HG03378 (cell line): ENCODE data around the gene VSIR.
A peak's percentile ranks its signal among the peaks of the same experiment; 100 is the strongest.

ENCODE experiments used
- ATAC-seq: cut with Tn5 transposase; IDR thresholded peaks from one replicate; pipeline ENCODE4 v1.9.1; 2021; ENCODE audit warnings: mild to moderate bottlenecking, moderate library complexity; ENCODE audit not compliant: unreplicated experiment

The VSIR gene

DNA sequence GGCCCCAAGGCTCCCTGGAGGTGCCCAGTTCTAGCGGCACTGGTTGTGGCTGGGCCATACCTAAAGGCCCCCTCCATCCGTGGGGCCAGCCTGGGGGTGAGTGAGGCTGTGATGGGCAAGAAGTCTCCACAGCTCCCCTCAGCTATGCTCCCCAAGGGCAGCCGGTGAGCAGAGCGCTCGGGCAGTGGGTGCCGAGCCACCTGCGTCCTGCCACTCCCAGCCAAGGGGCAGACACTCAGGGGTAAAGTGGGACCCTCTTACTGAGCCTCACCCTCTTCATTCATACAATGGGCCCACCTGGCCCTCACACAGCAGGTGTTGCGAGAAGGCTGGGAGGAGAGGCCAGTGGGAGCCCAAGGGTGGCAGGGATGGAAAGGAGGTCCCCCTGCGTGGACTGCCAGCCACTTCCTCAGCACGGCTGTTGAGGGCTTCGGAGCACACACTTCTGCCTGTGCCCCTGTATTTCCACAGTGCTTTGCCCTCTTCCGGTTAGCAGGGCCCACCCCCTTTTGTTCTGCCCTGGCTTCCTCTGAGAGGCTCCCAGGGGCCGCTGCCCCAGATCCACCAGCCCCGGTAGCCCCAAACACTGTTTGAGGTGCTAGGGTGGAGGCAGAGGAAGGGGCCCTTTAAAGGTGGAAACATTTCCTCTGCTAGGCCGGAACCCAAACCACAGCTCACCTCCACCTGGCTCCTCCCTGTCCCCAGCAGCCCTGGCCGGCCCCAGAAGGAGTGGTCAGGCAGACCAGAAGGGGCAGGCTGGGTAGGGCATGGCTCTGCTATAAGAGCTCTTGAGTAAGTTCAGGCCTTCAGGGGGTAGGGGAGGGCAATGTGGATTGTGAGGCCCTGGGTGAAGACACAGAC, 37.4 kb downstream of the VSIR start:
- ATAC-seq, result no peak

- no peak for ATAC-seq
These were observed 38.5 kb downstream of the VSIR start for GRCh38 chr10:71734797-71735196.

- ATAC-seq, result no peak
These were observed 41.5 kb downstream of the VSIR start for GRCh38 chr10:71731791-71732190.

DNA sequence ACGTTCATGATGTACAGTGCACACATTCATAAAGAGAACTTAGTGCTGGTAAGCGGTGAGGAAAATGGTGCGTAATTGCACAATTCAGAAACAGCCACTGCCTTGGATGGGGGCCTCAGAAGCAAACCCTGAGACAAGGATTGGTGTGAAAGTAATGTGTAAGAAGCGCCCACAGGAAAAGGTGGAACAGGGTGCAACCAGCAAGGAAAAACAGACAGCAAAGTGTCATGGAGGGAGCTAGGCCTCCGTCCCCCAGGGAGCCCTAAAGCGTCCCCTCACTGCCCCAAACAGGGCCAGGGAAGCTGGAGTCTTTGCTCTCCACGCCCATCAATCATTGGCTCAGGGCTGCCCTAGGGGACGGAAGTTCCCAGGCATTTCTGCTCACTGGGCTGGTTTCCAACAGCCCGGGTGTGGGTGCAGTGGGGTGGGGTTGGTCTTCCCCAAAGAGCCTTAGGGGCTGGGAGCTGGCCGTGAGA, 44.1 kb downstream of the VSIR start:
- no peak for ATAC-seq

- peak; percentile 67 for ATAC-seq
These were observed 45.3 kb downstream of the VSIR start for GRCh38 chr10:71727738-71728737.

DNA sequence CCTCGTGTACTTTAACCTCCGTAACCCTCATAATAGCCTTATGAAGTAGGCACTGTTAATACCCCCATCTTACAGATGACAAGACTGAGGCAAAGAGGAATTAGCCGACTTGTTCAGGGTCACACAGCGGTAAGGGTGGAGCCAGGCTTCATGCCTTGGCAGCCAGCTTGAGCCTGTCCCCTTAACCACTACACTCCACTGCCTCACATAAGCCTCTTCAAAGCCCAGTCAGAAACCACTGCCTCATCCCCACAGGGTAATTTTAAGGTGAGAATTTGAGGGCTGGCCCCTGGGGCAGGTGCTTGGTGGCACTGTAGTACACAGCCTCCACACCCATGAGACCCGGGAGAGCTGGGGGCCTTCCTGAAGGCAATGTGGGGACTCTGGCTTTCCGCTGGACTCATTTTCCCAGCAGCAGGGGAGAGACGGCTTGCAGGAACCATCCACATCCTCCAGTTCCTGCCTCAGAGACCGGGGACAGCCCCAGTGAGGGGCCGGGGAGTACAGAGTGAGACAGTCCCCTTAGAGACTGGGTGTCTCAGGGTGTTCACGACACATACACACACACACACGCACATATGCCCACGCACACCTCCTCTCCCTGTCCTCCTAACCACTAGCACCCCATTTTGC, 46.1 kb downstream of the VSIR start:
- peak; percentile 29 for ATAC-seq

DNA sequence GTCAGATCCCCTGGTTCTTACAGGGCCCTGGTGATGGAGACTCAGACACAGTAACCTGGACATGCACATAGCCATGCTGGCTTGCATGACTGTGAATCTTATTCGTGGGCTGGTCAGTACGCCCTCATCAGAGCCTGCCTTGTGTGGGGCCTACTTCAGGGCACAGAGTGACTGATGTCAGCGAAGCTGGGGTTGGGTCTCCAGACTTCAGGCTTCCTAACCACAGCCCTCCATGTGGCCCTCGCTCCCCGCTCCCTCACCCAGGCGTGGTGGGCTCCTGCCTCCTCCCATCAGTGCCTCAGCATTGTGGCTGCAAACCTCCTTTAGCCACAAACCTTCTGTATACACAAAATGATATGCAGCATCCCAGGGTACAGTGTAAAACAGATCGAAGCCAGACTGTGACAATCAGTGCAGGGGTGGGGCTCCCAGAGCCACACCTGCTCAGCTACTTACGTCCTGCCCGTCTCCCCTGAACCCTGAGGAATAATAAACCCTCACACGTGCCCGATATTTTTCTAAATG, 46.7 kb downstream of the VSIR start:
- no peak for ATAC-seq

GRCh38 chr10:71725998-71726579, 47.2 kb downstream of the VSIR start:
- no peak for ATAC-seq

DNA sequence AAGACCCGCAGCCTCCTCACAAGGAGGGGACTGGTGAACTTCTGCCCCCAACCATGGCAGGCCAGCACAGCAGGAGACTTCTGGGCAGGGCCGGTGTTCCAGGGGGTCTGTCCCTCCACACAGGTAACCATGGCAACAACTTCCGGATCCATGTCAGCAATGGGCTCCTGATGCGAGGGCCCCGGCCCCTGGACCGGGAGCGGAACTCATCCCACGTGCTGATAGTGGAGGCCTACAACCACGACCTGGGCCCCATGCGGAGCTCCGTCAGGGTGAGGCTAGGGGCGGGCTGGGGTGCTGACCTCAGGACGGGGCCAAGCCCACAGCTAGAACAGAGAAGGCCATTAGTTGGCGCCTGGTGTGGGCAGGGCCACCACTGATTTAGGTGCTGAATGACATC, 48.1 kb downstream of the VSIR start:
- ATAC-seq, result no peak

DNA sequence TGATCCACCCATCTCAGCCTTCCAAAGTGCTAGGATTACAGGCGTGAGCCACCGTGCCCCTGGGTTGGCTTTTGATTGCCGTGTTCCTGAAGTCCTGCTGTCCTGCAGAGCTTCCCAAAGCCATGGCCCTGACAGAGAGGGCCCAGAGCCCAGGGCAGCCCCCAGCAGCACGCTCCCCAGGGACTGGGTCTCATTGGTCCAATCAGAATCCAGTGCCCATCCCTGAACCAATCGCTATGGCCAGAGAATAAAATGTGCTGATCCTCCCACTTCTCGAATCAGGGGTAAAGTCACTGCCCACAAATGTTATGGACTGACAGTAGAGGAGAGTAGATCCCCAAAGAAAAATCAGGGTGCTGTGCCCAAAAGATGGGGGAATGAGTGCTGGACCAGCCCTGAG, 48.8 kb downstream of the VSIR start:
- no peak for ATAC-seq

DNA sequence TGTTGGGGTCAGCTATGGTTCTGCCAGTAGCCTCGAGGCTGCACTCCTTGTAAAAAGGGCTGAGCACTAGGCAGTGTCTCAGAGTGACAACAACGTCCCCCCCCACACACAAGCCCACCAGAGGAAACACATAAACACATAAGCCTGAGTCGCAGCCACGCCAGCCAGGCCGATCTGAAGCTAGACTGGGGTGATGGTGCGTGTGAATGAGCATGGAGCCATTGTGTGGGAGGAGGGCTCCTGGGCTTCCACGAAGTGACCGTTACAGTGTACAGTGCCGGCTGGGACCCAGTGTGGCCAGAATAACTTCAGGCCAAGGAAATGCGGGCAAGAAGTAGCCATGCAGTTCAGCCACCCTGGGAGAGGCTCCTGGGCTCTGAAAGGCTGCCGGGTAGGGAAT, 50.0 kb downstream of the VSIR start:
- ATAC-seq, result no peak

DNA sequence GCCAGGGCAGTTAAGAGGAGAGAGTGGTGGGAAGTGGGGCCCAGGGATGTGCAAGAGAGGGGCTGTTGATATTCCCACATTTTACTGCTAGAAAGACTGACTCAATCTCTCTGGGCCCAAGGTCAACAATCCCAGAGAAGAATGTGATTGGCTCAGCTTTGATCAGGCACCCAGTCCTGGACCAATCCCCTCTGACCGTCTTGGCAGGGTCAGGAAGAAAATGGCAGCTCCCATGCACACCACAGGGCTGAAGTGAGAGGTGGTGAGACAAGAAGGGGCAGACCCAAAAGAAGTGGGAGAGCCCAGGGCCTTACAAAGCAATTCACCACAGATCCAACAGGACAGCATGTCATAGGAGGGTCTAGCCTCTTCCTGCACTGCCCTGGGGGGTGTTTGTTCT, 50.5 kb downstream of the VSIR start:
- no peak for ATAC-seq

GRCh38 chr10:71721313-71721712, 52.0 kb downstream of the VSIR start:
- ATAC-seq, result no peak

- no peak for ATAC-seq
These were observed 53.0 kb downstream of the VSIR start for GRCh38 chr10:71720288-71720687.

DNA sequence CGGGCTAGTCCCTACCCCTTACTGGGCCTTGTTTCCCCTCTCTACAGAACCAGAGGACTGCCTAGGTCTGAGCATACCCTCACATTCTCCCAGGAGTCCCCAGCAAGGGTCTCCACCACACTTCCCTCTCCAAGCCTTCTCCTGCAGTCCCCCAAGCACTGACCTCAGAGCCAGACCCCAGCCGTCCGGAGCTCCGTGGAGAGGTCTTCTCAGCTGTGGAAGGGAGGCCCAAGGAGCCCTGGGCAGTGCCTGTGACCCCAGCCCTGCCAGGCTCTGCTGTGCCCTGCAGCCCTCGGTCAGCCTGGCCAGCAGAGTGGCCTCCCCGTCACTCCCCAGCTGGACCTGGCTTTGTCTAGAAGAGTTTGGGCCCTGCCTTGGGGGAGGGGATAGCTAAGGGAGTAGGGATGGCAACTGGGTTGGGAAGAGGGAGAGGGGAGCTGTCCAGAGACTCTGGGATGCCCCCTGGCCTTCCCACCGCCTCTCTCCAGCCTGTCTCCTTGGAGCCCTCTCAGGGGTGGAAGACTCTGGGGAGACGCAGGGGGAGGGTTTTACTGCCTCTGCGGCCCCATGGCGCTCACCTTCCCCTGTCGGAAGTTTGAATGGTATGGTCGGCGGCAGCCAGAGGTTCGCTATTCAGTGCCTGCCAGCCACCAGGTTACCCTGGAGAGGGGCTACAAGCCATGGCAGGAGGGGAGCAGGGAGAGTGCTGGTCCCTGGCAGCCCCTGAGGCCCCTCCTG, 53.7 kb downstream of the VSIR start, which contains the start of gene C10orf105:
TSS of gene C10orf105 (minus strand) at position 315 of the 738 bp plus-strand sequence. CDS start 3,441 bp downstream, outside the sequence.
- no peak for ATAC-seq

- no peak for ATAC-seq
These were observed 54.3 kb downstream of the VSIR start for GRCh38 chr10:71719042-71719441.

GRCh38 chr10:71718165-71718698, 55.1 kb downstream of the VSIR start:
- ATAC-seq, result no peak

DNA sequence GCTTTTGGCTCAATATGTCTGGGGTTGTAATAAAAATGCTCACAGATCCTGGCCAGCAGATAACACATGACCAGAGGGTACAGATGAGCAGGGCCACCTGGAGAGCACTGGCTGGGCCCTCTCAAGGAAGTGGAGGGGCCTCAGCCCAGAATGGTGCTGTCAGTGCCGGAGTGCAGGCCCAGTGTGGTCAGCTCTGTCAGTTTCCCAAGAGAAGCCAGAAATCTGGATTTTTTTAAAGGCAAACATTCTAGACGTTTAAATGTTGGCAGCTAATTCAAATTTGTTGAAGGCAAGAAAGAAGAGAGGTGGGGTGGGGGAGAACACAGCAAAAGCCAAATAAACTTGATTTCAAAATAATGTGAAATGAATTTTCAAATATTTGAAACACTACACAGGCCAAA, 55.8 kb downstream of the VSIR start:
- ATAC-seq, result no peak

DNA sequence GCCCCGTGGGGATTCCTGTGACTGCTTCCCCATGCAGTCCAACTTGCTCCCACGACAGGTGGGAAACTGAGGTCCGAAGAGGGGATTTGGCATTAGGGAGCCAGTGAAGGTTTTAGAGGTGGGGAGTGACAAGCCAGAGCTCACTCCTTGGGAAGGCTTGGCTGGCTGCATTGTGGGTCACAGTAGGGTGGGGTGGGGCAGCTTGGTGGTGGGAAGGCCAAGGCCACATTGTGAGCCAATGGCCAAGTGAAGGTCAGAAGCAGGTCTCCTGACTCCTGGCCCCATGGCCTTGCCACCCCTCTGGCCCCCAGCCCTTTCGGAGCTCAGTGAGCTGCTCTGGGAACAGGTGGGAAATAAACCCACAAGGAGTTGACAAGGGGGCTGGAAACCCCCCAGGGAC, 56.3 kb downstream of the VSIR start:
- ATAC-seq, result no peak
